GM06990 (cell line): ENCODE data around the gene DPY30.
"Not testable (repeated sequence)": the region's sequence is repeated elsewhere in the genome, so short reads cannot be mapped to it uniquely, and the experiment has no call there.

ENCODE experiments used
- DNase-seq: peaks from one replicate; pipeline ENCODE4 v3.0.0-alpha.2; 2011; ENCODE audit not compliant: insufficient read length; ENCODE audit errors: extremely low read depth
- H3K27me3 ChIP-seq: replicated peaks from 2 replicates; pipeline ENCODE4 v1.6.0; 2011; ENCODE audit warnings: low read length; ENCODE audit not compliant: control insufficient read depth, insufficient read depth
- H3K36me3 ChIP-seq: 2 replicates; pipeline ENCODE4 v1.5.1; 2011; ENCODE audit warnings: low read length; ENCODE audit not compliant: control insufficient read depth, insufficient read depth
- H3K4me3 ChIP-seq: replicated peaks from 2 replicates; pipeline ENCODE4 v1.5.1; 2011; ENCODE audit warnings: low read depth, mild to moderate bottlenecking, control low read depth, low read length
- CTCF ChIP-seq: IDR thresholded peaks from 2 replicates; pipeline ENCODE4 v1.5.1; 2011; ENCODE audit warnings: low read length, control low read depth, mild to moderate bottlenecking, inconsistent platforms; ENCODE audit not compliant: insufficient read depth, poor library complexity, severe bottlenecking

DPY30 gene

GRCh38 chr2:32063310-32064020, 23.9 kb upstream of the DPY30 start, which contains the start of gene SPAST:
SPAST (plus strand) TSS chr2:32063556; CDS start chr2:32063832, 276 bp downstream.
- peak; percentile 99 for DNase-seq
- Histone ChIP-seq H3K27me3 (no peaks in the 10 kb centered on the region), H3K36me3 (no peaks in the 10 kb centered on the region), H3K4me3 (peak within 1 kb of the TSS; percentile 85)
- peak; percentile 31 for TF ChIP-seq CTCF

- TF ChIP-seq CTCF = no peak
- H3K27me3 ChIP-seq = no peaks in the 10 kb centered on the region
- H3K4me3 ChIP-seq = peak overlapping the region; percentile 85
- H3K36me3 ChIP-seq = no peaks in the 10 kb centered on the region
- no peak for DNase-seq
These were observed 22.6 kb upstream of the DPY30 start for GRCh38 chr2:32061973-32062861.

- H3K27me3 ChIP-seq = no peaks in the 10 kb centered on the region
- no peak for DNase-seq
- TF ChIP-seq CTCF = no peak
- H3K4me3 ChIP-seq = no peak overlapping the region
- no peaks in the 10 kb centered on the region for H3K36me3 ChIP-seq
These were observed 21.8 kb upstream of the DPY30 start for GRCh38 chr2:32061430-32061829.

DNA sequence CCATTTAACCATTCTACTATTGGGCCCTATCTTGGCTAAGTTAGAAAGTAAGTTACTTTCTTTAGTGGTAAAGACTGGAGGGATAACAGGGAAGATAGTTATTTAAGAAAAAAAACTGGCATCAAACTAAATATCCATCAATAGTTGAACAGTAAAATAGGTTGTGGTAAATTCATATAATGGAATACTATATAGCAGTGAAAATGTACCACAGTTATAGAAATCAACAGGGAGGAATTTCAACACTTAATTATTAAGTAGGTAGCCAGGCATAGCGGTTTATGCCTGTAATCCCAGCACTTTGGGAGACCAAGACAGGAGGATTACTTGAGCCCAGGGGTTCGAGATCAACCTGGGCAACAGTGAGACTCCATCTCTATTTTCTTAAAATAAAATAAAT, 20.7 kb upstream of the DPY30 start:
- no peaks in the 10 kb centered on the region for H3K36me3 ChIP-seq
- H3K4me3 ChIP-seq = no peak overlapping the region
- TF ChIP-seq CTCF = no peak
- no peaks in the 10 kb centered on the region for H3K27me3 ChIP-seq
- DNase-seq = no peak

DNA sequence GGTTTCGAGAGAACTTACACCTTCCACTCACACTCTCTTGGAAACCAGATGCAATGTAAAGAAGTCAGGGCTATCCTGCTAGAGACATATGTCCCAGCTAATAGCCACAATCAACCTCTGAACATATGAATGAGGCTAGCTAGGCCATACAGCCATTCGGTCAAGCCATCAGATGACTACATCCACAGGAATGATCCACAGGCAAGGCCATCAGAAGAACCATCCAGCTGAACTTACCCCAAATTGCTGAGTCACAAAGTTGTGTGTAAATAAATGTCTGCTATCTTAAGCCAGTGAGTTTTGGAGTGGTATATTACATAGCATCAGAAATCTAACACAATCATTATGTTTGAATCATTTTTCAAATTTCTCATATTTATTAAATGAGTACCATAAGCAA, 18.5 kb upstream of the DPY30 start:
- no peak for TF ChIP-seq CTCF
- H3K36me3 ChIP-seq = no peaks in the 10 kb centered on the region
- no peaks in the 10 kb centered on the region for H3K27me3 ChIP-seq
- H3K4me3 ChIP-seq = no peak overlapping the region
- DNase-seq = no peak

GRCh38 chr2:32054583-32054982, 15.0 kb upstream of the DPY30 start:
- H3K4me3 ChIP-seq, H3K27me3 ChIP-seq, H3K36me3 ChIP-seq, DNase-seq: not testable (repeated sequence)
